Stimulated activated CD8-positive, alpha-beta memory T cell treated with anti-CD3 and anti-CD28 coated beads, Interleukin-15, amount 100 ng/mL, for 4 hours (primary cell): ENCODE results near the gene SORBS1.

Source experiments
- DNase-seq, 2 donors: peaks; one replicate each; pipeline ENCODE4 v3.0.0-alpha.2; 2020; ENCODE audit warnings: low read depth in 2 of 2

Gene SORBS1

GRCh38 chr10:95539560-95540284 lies 21.4 kb downstream of the SORBS1 start:
- no peak for DNase-seq

GRCh38 chr10:95538412-95538811 lies 22.8 kb downstream of the SORBS1 start:
- DNase-seq: no peak

GRCh38 chr10:95537542-95537927 lies 23.6 kb downstream of the SORBS1 start:
- no peak for DNase-seq

GRCh38 chr10:95536894-95537541 lies 24.2 kb downstream of the SORBS1 start:
- DNase-seq: no peak

GRCh38 chr10:95536017-95536416 lies 25.2 kb downstream of the SORBS1 start:
- DNase-seq: no peak

- no peak for DNase-seq
Observed at GRCh38 chr10:95535526-95535925, 25.6 kb downstream of the SORBS1 start.

GRCh38 chr10:95533590-95533989 lies 27.6 kb downstream of the SORBS1 start:
- no peak for DNase-seq

GRCh38 chr10:95532536-95532935 lies 28.6 kb downstream of the SORBS1 start:
- DNase-seq: no peak

- no peak for DNase-seq
Observed at GRCh38 chr10:95531994-95532399, 29.2 kb downstream of the SORBS1 start.

GRCh38 chr10:95531058-95531809 lies 29.9 kb downstream of the SORBS1 start:
- DNase-seq: no peak

- no peak for DNase-seq
Observed at GRCh38 chr10:95530561-95530960, 30.6 kb downstream of the SORBS1 start.

- DNase-seq: no peak
Observed at GRCh38 chr10:95530029-95530428, 31.1 kb downstream of the SORBS1 start.

GRCh38 chr10:95526044-95526443 lies 35.1 kb downstream of the SORBS1 start:
- no peak for DNase-seq

- no peak for DNase-seq
Observed at GRCh38 chr10:95525033-95525418, 36.1 kb downstream of the SORBS1 start.

- no peak for DNase-seq
Observed at GRCh38 chr10:95524358-95525032, 36.7 kb downstream of the SORBS1 start.

GRCh38 chr10:95522117-95522516 lies 39.1 kb downstream of the SORBS1 start:
- DNase-seq: no peak

- DNase-seq: no peak
Observed at GRCh38 chr10:95520617-95521016, 40.6 kb downstream of the SORBS1 start.

GRCh38 chr10:95518455-95519452 lies 42.4 kb downstream of the SORBS1 start:
- DNase-seq: no peak

GRCh38 chr10:95517536-95518454 lies 43.4 kb downstream of the SORBS1 start:
- no peak for DNase-seq
